ENCODE data around the gene TTC32.

DNA sequence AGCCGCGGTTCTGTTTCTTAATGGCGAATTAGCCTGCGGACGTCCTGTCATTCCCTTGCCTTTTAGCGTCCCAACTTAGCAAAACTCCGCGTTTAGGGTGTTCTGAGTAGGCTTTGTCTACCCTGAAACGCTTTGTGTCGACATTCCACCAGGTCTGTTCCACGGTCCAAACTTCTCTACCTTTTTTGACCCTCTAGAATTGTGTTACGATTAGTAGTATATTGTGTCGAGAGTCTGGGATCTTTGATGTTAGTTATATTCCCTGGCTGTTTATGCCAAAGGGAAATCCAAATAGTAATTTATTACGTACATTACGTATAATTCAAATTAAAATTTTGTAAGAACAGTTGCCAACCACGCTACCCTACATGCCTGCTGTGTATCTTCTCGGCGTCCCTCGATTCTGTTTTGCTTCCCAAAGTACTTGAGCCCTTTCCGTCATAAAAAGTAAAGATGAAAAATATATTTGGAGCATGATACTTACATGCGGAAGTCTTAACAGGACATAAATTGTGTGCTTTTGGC, 495 bp upstream of the TTC32 start:
- TF ChIP-seq POLR2A (IDR thresholded peaks at IDR 0.05), result no peak
- TF ChIP-seq, protein P1, sequence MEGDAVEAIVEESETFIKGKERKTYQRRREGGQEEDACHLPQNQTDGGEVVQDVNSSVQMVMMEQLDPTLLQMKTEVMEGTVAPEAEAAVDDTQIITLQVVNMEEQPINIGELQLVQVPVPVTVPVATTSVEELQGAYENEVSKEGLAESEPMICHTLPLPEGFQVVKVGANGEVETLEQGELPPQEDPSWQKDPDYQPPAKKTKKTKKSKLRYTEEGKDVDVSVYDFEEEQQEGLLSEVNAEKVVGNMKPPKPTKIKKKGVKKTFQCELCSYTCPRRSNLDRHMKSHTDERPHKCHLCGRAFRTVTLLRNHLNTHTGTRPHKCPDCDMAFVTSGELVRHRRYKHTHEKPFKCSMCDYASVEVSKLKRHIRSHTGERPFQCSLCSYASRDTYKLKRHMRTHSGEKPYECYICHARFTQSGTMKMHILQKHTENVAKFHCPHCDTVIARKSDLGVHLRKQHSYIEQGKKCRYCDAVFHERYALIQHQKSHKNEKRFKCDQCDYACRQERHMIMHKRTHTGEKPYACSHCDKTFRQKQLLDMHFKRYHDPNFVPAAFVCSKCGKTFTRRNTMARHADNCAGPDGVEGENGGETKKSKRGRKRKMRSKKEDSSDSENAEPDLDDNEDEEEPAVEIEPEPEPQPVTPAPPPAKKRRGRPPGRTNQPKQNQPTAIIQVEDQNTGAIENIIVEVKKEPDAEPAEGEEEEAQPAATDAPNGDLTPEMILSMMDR (IDR thresholded peaks at IDR 0.05), result no peak

All from prostate gland (tissue), 2 donors.